HS-27A (cell line): ENCODE results near the gene CDKN2A.

Source experiments
- DNase-seq: peaks from one replicate; pipeline ENCODE4 v3.0.0-alpha.2; 2012; ENCODE audit warnings: low read depth, missing footprints

The CDKN2A gene

DNA sequence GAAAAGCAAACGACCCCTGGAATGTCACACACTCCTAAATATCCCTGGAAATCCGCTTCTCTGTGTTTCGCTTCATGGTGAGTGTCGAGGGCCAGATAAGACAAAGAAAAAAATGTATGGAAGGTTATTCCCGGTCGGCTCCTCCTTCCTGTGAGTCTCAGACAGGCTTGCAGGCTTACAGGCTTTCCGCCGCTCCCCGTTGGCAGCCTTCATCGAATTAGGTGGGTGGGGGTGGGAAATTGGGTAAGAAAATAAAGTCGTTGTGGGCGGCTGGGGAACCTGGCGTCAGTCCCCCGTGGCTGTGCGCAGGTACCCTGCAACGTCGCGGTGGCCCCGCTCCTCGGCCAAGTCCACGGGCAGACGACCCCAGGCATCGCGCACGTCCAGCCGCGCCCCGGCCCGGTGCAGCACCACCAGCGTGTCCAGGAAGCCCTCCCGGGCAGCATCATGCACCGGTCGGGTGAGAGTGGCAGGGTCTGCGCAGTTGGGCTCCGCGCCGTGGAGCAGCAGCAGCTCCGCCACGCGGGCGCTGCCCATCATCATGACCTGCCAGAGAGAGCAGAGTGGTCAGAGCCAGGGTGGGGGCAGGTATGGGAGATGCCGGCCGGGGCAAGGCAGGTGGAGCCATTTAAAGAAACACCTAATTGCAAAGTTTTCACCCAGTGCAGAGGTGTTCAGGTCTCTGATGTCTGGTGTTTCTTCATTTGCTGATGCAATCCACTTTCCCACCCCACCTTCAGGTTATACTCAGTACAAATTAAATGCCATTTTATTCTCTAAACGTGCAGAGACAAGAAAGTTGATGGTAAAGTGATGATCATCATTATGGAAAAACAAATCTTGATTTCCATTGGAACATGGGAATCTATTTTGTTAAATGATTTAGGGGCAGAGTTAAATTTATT lies 11.8 kb upstream of the CDKN2A start:
- no peak for DNase-seq

DNA sequence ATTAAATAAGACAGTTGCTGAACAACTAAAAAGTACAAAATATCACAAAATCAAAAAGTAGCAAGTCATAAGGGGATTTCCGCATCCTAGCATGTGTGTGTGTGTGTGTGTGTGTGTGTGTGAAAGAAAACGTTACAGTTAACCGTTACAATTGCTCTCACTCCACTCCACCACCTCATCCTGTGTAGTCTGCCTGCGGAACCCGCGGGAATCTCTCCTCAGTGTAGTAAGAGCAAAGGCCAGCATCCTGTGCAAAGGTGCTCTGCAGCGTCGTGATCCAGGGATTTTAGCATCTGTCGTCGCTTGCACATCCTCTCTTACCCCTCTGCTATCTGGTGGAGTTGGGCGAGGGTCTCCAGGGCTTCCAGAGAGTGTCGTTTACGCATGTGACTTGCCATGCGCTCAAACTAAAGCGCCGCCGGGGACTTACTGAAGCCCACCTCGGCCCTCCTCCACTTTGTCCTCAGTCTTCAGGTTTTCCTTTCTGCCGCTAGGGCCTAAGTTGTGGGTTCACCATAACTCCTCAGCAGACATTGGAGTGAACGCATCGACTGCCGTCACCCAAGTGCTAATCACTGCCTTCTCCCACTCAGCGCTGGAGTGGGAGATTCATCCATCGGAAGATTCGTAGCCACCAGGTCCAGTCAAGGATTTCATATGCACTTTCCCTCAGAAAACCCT lies 11.0 kb upstream of the CDKN2A start:
- no peak for DNase-seq

DNA sequence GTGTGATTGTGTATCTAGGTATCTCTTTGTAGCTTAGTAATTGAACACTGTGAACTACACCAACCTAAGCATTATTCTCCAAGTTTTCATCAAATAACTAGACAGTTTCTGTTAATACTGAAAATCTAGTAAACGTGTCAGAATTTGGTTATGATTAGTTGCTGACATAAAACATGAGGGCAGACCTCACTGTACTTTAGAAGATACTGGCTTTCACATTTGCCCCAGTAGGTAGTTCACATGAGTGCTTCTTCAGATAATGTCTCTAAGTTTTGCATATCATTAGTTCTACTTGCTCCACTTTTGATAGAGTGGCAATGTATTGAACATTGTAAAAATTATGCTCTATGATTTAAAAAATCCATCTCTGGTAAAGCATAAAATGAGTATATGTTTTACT lies 7.8 kb upstream of the CDKN2A start:
- no peak for DNase-seq

DNA sequence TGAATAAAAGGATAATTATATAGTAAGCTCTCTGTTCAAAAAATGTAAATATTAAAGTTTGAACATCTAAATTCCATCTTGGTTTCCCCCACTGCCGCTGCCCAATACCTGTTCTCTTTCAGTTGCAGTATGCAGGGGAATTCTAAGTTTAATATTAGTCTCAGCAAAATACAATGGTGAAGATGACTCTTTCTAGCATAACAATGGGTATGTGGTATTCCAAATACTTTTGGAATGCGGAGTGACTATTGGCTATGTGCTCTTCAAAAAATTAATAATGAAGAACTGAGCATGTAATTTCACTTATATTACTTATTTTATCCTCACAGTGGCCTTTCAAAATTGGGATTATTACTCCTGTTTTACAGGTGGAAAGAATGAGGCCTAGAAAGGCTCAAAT lies 3.8 kb upstream of the CDKN2A start:
- no peak for DNase-seq

GRCh38 chr9:21997480-21997879 lies 3.3 kb upstream of the CDKN2A start:
- no peak for DNase-seq

DNA sequence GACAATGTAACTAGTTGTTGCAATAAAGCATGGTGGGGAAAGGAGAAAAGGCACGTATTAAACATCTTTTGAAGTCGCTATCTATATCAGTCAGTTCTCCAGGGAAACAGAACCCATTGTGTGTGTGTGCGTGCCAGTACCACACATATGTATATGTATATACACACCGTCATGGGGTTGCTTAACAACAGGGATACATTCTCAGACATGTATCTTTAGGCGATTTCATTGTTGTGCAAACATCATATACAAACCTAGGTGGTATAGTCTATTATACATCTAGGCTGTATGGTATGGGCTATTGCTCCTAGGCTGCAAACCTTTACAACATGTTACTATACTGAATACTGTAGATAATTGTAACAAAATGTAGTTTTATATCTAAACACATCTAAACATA lies 2.7 kb upstream of the CDKN2A start:
- DNase-seq = no peak

DNA sequence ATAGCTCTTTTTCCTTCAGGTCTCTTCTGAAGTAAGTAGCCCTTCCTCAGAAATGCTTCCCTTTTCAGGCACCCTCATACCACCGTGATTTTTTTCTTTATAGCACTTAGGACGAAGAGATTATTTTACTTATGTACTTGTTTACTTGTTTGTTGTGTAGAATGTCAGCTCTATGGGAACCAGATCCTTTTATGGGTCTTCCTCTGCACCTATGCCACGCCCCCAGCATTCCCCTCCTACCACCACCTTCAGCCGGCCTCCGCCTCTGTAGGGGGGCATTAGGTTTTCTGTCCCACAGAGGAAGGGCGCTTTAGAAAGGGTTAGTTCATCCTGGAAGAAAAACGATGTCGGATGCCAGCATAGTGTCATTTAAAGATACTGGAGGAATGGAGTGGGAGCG lies 2.2 kb upstream of the CDKN2A start:
- no peak for DNase-seq

DNA sequence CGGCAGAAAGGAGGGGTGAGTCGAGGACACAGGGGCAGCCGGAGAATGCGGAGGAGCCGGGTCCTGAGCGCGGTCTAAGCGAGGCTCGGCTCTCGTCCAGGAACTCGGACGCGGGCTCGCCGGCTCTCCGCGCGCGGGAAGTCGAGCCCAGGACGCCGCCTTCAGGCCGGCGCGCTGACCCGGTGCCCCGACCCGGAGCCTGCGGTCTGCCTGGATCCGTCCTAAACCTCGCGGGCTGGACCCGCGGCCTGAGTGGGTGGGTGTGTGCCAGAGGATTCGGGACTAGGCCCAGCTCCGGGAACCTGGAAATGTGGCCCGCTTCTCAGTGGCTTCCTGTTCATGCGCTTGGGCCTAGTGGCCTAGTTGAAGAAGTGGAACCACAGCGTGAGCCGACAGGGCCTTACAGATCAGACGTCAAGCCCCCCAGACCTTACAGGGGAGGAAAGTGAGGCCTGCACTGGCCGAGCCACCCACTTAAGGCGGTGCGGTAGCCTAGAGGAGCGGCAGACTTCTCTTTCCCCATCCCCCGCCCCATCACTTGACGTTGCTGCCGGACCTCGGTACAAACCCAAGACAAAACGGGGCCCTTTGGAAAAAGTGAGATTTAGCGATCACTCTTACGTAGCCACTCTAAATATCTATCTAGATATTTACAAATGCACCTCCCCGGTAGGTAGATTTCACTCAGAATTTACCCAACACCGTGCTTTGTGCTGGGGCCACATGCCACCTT lies 1.6 kb upstream of the CDKN2A start:
- DNase-seq = no peak

- no peak for DNase-seq
Observed at GRCh38 chr9:21995006-21995665, 944 bp upstream of the CDKN2A start.

- peak; percentile 62 for DNase-seq
Observed at GRCh38 chr9:21994556-21995005, 389 bp upstream of the CDKN2A start, which contains the start of gene CDKN2B-AS1. TSS of gene CDKN2B-AS1 (plus strand) at chr9:21994791.

DNA sequence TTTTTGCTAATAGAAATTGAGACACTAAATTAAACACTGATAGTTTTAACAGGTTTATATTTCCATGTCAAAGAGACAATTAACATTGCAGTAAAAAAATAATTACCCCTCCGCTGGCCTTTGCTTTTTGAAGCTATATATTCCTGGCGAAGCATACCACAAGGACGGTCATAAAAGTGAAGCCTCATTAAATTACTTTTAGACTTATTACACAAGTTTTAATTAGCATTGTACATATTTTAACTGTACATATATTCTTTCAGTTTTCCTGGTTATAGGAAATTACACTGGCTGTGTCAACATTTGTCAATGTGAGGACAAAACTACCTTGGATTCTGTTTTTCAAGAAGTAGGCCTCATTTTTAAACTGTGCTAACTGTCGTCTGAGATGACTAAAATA lies 1.2 kb downstream of the CDKN2A start:
- no peak for DNase-seq

DNA sequence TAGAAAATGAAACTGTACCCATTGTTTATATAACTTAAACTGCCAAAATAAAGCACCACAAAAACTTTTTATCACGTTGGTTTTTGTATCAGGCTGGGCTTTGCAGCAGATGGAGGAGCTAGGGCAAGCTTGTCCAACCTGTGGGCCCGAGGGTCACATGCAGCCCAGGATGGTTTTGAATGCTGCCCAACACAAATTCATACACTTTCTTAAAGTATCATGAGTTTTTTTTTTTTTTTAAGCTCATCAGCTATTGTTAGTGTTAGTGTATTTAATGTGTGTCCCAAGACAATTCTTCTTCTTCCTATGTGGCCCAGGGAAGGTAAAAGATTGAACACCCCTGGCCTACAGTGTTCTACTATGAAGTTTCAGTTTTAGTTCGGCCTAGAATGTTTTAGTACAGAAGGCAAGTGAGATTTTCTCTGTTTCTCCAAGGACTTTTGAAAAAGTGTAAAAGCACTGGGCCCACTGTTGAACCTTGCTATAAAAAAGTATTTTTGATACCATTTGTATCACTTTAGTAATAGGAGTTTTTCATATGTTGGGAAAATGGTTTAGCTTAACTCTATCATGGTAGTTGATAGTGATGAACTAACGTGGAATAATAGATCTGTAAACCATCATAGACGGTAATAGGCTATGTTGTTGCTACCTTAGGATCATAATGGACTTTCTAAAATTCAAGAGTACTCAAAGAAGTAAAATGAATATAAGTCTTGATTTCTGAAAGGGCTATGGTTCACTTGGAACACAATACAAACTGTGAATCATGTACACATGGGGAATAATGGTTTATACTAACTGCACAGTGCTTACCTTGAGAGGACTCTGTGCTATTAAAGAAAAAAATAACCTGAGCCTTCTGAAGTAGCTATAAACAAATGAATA lies 2.9 kb downstream of the CDKN2A start:
- no peak for DNase-seq

GRCh38 chr9:21989440-21990189 lies 4.6 kb downstream of the CDKN2A start:
- DNase-seq = no peak

DNA sequence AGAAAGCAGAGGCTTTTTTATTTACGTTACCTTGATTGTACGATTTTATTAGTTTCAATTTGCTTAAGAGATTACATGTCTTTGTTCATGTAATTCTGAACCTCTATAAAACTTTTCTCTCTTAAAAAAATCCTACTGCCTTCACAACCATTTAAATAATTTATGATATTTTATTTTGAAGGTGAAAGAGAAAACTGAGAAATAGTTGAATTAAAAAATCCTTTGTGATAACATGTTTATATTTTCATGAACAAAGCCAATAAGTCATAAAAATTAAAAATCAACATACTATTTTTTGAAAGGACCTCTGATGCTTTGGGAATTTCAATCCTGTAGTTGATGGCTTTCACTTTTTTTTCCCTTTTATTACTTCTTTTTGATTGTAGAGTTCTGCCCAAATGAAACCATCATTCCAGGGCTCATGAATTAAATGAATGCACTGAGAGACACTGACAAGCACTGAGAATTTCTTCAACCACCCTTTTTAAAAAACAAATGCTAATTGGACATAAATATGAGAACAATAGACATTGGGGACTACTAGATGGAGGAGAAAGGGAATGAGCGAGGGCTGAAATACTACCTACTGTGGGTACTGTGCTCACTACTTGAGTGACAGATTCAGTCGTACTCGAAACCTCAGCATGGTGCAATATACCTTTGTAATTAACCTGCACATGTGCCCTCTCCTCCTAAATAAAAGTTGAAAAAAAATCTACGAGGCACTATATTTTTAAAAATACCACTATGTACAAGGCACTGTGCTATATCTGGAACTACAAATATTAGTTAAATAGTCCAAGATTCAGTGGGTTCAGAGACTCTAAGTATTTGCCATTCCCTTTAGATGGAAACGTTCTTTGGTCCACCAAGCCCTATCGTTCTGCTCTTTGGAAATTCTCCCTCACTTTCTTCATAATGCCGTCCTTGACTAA lies 5.9 kb downstream of the CDKN2A start:
- no peak for DNase-seq

DNA sequence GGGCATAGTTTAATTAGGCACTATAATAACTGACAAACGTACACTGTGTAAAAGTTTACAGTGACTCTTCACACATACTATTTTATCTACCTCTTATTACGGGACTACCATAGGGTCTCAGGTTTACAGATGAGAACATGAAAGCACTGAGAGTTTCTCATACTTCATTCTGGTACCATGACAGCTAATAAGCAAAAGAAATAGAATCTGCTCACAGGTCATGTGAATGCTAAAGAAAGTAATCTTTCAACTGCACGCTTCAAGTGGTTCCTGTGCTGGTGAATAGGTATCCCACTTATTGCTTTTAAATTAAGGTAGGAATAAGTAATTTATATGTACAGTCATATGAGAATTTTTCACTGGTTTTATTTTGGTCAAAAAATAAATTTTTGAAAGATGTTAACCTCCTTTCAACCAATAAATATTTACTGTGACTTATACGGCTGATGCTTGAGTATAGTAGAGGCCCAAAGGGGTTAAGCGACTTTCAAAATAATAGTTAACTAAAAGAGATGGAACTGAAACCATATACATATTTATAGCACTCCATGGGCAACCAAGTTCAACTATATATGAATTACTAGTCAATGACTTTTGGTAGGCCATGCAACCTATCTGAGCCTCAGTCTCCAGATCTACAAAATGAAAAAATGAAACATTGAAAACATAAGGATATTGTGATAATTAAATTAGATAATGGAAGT lies 8.1 kb downstream of the CDKN2A start:
- no peak for DNase-seq

DNA sequence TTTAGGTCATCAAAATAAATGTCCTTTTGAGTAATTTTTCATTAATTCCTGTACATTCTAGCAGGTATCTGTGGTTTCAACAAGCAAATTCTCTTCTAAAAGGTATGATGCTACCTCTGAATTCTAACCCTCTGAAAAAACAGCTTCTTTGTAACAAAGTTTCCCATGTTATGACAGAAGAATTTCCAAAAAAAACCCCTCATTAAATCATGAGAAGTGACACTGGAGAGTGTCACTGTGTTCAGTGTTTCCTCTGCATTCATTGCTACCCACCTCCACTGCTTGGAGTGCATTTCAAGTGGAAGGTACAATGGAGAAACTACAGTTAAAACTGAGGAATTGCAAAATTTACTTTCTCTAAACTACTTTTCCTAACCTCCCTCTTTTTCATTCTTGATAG lies 10.1 kb downstream of the CDKN2A start:
- DNase-seq = no peak

DNA sequence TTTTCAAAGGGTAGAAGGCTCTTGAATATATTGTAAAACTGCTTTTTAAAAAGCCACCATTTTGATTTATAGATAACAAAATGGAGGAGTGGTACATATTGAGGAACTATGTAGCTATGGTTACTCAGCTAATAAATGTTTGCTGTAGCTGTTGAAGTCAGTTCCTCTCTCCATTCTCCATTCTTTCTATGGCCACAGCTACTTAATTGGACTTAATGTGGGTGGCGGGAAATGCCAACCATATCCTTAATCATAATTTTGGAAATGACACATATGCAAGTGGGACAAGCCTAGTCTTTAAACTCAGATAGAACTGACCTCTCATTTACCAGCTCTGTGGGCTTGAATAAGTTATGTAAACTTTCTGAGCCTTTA lies 10.6 kb downstream of the CDKN2A start:
- no peak for DNase-seq

DNA sequence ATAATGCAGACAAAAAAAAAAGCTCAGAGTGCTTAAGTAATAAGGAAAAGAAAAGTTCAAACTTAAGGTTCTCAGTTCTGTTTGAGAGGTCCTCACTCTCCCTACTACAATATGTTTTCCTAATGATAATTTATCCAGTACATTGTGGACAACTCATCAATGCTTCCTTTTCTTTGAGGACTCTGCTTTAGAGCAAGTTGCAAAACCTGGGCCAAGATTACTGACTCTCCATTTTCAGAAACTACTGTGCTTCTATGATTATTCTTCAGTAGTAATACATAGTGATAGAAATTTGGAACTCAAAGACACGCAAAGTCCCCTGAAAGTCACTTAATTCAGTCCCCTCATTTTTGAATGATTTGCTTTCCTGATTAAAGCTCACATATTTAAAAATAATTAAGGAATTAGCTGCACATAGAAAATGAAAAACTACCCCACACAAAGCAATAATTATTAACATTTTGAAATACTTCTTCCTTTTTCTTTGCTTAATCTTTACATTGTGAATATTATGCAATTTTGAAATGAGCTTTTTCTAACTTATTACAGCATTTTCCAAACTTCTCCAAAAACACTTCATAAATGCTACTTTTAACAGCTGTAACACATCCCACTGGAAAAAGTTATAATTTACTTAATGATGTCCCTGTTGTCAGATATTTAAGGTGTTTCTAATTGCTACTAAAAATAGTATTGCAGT lies 11.2 kb downstream of the CDKN2A start:
- DNase-seq = no peak
